Sciatic nerve (tissue), 2 donors: ENCODE measurements around the gene NPTXR. TPM values are rescaled to one million over a fixed set of nuclear protein-coding genes. Genes with fewer than 3 reads are reported as not detected.

Source experiments
- ATAC-seq: fragments of 200-7000 bp; cut with Tn5 transposase; one replicate; pipeline ENCODE4 v1.9.1; 2020; ENCODE audit warnings: mild to moderate bottlenecking, moderate library complexity
- DNase-seq: peaks from one replicate; pipeline ENCODE4 v3.0.0-alpha.2; 2020; ENCODE audit warnings: low spot score
- intact Hi-C: fragments of 100-400 bp; cut with DNase I; formaldehyde crosslinking; loops from one replicate; pipeline ENCODE4 v1.14.2; 2022
- total RNA-seq: library from RNA; stranded (reverse); fragmentation: NEBNext Ultra II Directional; extraction: Animal tissue kit (Norgen Biotek cat#: 25700); gene quantifications from one replicate; pipeline ENCODE4 v1.2.1, GENCODE V29; 2021
- donor health status: DM: no; HTN: no; CAD: no.
- donor health status: DM: no; HTN: no; CAD: no.

Gene NPTXR
- total RNA-seq, 1 donor from 2014 or later, result 6.9 TPM

DNA sequence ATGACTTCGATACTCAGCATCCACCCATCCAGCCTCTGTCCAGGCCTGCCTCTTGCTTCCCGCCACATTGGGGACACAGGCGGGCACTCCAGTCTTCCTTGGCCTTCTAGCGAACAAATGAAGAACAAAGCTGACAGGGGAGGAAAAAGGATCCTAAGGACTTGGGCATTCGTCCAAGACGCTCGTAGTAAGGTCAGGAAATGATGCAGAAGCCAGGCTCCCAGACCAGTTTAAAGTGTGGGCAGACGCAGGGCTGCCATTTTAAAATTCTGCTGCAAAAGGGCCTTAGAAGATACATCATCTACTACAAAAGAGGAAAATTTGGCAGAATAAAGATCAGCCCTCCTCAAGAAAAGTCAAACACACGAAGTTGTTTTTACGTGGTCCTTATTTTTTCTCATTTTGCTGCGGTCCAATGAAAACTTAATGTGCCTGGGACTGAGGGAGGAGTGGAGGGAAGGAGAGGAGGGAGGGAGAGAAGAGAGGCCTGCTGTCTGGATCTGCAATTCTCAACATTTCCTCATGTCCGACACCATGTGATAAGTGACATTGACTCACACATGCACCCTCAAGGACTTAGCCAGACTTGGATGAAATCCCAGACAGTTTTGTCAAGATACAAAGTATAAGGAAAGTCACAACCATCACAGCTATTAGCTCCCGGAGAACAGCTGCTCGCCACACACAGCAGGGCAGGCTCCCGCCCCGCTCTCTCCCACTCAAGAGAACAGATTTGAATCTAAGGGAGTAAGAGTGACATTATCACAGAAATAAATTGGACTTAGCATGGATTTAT, 55.6 kb downstream of the NPTXR start:
- intact Hi-C loops, result no loop called here
- ATAC-seq (peak; percentile 85), DNase-seq (no peak)

DNA sequence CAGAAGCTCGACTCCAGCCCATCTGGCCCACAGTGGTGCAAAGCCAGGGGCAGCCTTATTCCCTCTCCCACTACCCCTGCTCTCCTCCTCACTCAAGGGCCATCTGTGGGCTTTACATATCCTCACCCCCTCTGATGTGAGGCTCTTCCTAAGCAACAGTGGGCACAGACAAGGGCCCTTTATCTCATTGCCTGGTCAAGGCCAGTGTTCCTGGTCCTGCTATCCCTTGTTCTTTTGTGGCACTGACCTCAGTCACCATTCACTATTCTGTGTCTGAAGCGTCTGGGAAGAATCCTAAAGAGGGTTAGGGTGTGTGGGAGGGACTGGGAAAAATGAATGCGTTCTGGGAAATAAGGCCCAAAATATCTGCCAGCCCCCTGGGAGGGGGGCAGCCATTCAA, 57.2 kb downstream of the NPTXR start:
- intact Hi-C loops, result no loop called here
- no peak for ATAC-seq
- no peak for DNase-seq

DNA sequence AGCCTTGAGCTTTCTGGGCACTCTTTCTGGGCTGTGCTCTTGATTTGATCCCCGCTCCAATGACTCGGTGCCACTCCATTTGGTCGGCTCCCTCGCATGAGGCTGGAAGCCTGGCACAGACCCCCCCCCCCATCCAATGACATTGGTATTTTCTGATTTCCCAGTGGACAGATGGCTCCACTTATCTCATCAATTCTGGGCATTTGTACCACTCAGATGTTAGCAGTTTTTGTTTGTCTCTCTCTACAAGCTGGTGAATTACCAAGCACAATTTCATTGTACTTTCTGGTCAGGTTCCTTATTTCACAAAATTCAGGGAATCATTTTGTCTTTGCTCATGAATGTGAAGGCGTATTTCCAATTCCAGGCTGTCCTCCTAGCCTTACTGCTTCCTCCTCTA, 59.0 kb downstream of the NPTXR start:
- intact Hi-C loops, result no loop called here
- DNase-seq (no peak), ATAC-seq (no peak)

DNA sequence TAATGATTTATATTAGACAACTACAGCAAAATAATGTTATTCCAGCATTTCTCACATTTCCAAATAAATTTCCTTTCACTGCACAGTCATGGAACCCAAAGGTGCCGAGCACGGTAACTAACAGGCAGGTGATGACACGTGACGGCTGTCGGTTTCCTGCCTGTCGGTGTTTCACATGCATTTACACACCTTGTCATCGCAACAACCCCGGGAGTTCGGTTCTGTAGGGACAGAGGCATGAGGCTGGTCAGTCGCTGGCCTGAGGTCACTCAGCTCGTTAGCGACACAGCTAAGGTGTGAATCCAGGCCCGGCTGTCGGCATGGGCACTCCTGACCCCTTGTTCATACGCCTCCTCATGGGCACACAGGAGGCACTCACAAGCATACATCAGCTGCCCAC, 59.8 kb downstream of the NPTXR start:
- intact Hi-C loops, result no loop called here
- no peak for ATAC-seq
- no peak for DNase-seq

DNA sequence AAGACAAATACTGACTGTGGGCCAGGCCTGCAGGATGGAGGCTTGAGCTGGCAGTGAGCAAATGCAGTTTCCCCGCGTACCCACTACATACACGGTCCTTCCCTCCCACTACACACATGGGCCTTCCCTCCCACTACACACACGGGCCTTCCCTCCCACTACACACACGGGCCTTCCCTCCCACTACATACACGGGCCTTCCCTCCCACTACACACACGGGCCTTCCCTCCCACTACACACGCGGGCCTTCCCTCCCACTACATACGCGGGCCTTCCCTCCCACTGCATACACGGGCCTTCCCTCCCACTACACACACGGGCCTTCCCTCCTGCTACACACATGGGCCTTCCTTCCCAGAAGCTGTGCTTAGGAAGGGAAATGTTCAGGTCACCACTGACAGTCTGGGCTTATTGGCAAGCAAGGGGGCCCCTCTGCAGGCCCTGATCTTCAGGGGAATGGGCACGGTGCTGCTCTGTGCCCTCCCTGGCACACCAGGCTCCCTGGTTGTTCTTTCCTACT, 60.7 kb downstream of the NPTXR start:
- DNase-seq (no peak), ATAC-seq (no peak)
- intact Hi-C loops, result no loop called here

DNA sequence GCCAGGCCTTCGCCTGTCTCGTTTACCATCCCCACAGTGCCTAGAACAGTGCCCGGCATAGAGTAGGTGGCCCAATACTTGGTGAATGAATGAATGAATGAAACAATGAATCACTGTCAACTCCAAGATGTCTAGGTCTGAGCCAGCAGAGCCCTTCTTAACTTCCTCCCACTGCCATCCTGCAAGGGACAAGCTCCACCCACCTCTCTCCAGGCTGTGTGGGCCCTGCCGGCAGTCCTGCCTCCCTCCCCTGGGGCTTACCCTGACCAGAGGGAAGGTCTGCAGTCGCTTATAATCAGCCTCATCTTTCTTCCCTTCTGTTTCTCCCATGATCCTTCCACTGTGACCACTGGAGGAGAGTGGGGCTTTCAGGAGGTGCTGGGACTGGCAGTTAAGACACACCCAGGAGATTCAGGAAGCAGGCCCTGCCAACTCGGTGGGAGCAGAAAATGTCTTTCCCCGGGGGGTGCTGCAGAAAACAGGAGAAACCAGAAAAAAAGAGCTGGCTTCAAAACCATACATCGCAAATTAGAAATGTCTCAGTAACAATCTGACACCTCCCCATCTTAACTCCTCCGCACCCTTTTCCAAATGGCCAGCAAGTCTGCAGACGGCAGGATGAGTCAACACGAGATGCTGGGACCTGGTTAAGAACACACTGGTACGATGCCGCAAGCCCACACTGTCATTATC, 61.3 kb downstream of the NPTXR start:
- DNase-seq (no peak), ATAC-seq (no peak)
- intact Hi-C loops, result no loop called here

DNA sequence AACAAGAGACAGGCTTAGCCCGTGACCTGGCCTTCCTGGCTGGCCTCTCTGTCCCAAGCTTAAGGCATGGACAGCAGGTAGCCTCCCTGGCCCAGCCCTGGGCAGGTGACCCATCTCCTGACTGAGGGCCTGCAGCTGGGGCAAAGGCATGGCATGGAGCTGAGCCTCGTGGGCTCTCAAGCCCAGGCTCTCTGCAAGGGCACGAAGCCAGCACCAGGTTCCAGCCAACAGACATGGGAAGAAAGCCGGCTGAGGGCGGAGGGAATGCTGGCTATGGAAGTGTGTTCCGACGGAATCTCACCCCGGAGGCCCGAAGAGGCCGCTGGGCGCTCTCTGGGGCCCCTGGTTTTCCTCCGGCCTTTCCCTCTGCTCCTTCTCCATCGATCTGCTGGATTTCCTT, 62.8 kb downstream of the NPTXR start:
- DNase-seq, result no peak
- ATAC-seq, result peak; percentile 21
- intact Hi-C loops, result no loop called here

DNA sequence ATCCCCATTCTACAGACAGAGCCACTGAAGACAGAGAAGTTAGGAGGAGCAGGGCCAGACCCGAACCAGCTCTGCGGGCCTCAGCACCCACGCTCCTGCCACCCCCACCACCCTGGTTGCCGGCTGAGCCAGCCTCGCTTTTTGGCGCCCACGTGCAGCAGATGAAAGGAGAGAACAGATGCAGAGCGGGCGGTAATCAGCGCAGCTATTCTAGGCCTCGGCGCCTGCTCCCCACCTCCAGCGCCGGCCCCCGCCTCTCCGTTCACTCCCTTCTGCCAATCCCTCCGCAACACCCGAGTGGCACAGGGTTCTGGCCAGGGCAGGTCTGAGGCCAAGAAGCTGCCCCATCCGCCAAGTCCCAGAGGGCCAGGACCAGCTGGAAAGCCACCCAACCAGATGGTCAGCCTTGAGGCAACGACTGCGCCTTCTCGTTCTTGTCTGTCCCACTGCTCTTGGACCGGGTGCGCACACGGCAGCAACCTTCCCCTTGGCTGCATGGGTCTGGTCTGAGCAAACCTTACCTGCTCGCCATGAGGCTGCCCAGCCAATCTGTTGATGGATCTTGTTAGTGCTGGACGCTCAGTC, 66.6 kb downstream of the NPTXR start:
- ATAC-seq (no peak), DNase-seq (no peak)
- intact Hi-C loops, result no loop called here

DNA sequence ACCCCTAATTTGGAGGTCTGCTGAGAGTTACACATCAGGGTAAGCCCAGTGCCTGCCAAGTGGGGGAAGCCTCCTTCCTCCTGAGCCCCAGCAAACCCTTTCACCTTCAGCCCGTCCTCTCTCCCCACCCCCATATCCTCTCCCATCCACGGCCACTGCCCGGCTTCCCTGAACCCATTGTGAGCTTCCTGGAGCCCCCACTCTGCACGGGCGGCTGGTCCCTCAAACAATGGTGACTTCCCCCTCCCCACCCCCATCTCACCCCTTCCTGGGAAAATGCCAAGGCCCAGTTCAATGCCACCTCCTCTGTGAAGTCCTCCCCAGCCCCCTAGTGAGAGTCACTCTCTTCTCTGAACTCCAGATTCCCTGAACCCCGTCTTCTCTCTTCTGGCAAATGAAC, 67.7 kb downstream of the NPTXR start:
- intact Hi-C loops, result no loop called here
- ATAC-seq, result no peak
- DNase-seq, result no peak

DNA sequence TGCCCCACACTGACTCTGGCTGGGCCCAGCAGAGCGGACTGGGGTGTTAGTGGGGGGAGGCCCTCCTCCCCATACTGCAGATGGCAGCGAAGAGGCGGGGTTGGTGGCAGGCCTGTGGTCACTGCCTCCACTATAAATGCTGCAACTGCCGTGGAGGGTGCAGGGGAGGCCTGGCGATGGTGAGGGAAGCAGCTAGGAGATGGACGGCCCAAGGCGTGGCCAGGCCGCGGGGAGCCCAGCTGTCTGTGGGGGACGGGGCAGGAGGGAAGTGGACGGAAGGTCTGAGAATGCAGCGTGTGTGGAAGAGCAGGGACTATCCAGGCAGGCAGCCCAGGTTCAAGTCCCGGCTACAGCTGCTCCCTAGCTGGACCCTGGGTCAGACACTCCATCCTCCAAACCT, 68.2 kb downstream of the NPTXR start:
- no peak for ATAC-seq
- intact Hi-C loops, result no loop called here
- no peak for DNase-seq

DNA sequence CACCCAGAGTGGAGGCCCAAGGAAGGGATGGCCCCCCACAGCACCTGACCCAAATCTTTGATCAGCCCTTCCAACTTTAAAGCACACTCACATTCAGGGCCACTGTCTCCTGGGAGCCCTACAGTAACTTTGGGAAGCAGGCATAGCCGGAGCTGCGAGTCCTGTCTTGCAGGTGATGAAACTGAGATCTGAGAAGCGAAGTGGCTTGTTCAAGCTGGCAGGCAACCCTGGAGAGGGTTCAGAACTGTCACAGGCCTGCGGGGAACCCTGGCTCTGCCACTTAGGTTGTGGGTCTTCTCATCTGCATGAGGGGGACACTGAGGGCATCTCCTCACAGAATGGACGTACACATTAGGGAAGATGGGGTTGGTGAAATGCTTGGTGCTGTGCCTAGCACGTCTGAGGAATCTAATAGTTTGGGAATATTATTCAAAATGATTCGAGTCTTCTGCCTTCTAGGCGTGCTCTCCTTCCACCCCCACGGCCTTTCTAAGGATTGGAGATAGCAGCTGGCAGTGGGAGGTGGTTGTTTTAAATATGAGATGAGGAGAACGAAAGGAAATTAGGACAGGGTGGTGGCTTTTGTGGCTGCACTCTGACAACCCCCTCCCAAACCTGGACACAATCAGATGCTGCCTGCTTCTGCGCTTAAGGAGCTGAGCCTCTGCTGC, 69.2 kb downstream of the NPTXR start:
- ATAC-seq (no peak), DNase-seq (no peak)
- intact Hi-C loops, result no loop called here

DNA sequence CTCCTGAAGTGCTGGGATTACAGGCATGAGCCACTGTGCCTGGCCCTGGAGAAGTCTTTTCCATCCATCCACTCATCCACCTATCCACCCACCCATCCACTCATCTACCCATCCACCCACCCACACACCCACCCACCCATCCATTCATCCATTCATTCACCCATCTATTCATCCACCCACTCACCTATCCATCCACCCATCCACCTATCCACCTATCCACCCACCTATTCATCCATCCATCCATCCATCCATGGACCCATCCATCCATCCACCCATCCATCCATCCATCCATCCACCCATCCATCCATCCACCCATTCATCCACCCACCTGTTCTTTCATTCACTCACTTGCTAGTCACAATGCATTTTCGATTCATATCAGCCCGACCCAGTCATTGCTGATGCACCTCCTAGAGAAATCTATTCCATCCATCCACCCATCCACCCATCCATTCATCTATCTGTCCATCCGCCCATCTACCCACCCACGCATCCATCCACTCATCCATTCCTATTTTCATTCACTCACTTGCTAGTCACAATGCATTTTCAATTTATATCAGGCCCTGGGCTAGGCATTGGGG, 70.4 kb downstream of the NPTXR start:
- no peak for DNase-seq
- intact Hi-C loops, result no loop called here
- no peak for ATAC-seq

DNA sequence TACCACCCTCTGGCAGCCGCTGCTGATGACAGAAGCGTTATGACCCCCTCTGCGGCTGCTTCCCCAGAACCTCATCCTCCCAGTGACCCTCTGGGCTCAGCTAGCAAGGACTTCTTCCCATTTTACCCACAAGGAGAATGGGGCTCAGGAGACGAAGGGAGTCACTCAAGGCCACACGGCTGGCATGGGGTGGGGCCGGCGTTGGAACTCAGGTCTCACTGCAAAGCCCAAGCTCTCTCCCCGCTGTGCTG, 71.3 kb downstream of the NPTXR start:
- intact Hi-C loops, result no loop called here
- no peak for DNase-seq
- no peak for ATAC-seq

DNA sequence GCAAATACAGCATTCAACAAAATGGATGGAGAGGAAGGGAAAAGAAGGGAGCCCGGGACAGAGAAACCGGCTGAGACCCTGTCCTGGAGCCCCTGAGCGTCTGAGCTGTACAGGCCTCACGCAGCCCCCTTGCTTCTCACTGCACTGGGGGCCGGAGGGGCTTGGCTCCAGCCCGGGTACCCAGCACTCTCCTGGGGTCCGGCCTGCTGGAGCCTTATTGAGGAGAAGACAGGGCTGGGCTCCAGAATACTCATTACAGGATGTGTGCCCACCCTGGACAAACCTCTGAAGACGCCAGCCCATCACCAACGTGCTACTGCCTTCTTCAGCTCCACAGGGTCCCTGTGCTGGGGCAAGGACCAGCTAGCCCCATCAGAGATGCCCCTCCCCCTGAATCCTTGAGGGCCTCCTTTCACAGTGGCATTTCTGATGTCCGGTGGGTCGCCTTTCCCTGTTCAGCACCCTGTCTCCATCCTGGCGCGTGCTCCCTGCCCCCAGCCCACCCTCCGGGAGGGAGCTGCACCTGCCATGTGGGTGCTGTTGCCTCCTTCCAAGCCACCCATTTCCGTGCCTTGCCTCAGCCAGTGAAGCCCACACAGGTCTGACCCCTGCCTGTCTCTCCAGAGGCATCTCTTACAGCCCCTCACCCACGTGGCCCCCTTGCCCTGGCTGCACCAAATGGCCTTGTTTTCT, 73.4 kb downstream of the NPTXR start:
- ATAC-seq, result no peak
- intact Hi-C loops, result no loop called here
- DNase-seq, result no peak

Other genes starting within 250 kb of the NPTXR start
- gene FAM227A, start 187.6 kb downstream of the NPTXR start, total RNA-seq, result 2.9 TPM
- gene CBY1, start 187.4 kb downstream of the NPTXR start, total RNA-seq, result 31.4 TPM
- 35.3 TPM for gene TOMM22, start 162.1 kb downstream of the NPTXR start, total RNA-seq
- 54.6 TPM for gene JOSD1, start 143.1 kb downstream of the NPTXR start, total RNA-seq
- 55.5 TPM for gene GTPBP1, start 138.1 kb downstream of the NPTXR start, total RNA-seq
- 207 TPM for gene SUN2, start 88.0 kb downstream of the NPTXR start, total RNA-seq
- 11.1 TPM for gene DNAL4, start 49.9 kb downstream of the NPTXR start, total RNA-seq
- gene CBX6, start 28.2 kb upstream of the NPTXR start, total RNA-seq, result 83.5 TPM
- gene APOBEC3A, start 113.6 kb upstream of the NPTXR start, total RNA-seq, result 9.3 TPM
- gene APOBEC3B, start 138.3 kb upstream of the NPTXR start, total RNA-seq, result 2.2 TPM
- 25.1 TPM for gene APOBEC3C, start 170.2 kb upstream of the NPTXR start, total RNA-seq
- gene APOBEC3D, start 177.1 kb upstream of the NPTXR start, total RNA-seq, result 3.9 TPM
- gene APOBEC3F, start 196.8 kb upstream of the NPTXR start, total RNA-seq, result 12.3 TPM
- gene APOBEC3G, start 233.2 kb upstream of the NPTXR start, total RNA-seq, result 8.9 TPM